H1 (cell line): ENCODE results near the gene HIPK2.

Experiments used
- CREB1 ChIP-seq: IDR thresholded peaks from 2 replicates; pipeline ENCODE4 v1.6.1; 2012; ENCODE audit warnings: inconsistent platforms
- EZH2 ChIP-seq: fragments of 200-600 bp; sonication (generic); IDR thresholded peaks from 2 replicates; pipeline ENCODE4 v1.7.1; 2012; ENCODE audit warnings: low read depth, mild to moderate bottlenecking, moderate library complexity, low read length, inconsistent platforms; ENCODE audit not compliant: severe bottlenecking
- POLR2AphosphoS5 ChIP-seq: IDR thresholded peaks from 2 replicates; pipeline ENCODE4 v1.6.1; 2011; ENCODE audit warnings: low read depth, low read length
- RAD21 ChIP-seq, 2 experiments: IDR thresholded peaks in 1 of 2; conservative IDR thresholded peaks in 1 of 2; 2 replicates each; pipeline ENCODE4 v1.6.1; 2011; ENCODE audit warnings: low read depth in 2 of 2, low read length in 2 of 2, improper control_type of control experiment in 1 of 2, inconsistent platforms in 1 of 2, mild to moderate bottlenecking in 1 of 2, moderate library complexity in 1 of 2
- TAF1 ChIP-seq: IDR thresholded peaks from 2 replicates; pipeline ENCODE4 v1.6.1; 2011; ENCODE audit warnings: mild to moderate bottlenecking, low read depth, low read length
- YY1 ChIP-seq: IDR thresholded peaks from 2 replicates; pipeline ENCODE4 v1.6.1; 2011; ENCODE audit warnings: low read depth, mild to moderate bottlenecking, low read length
- TF ChIP-seq, protein P1 (sequence below): IDR thresholded peaks from 2 replicates; pipeline ENCODE4 v1.6.1; 2012; ENCODE audit warnings: inconsistent platforms
- TF ChIP-seq, protein P2 (sequence below), 3 experiments: IDR thresholded peaks; 1 replicate in 2 of 3; 2 replicates in 1 of 3; pipeline versions ENCODE4 v1.5.1 to v1.6.1; 2011; ENCODE audit warnings: low read length in 3 of 3, mild to moderate bottlenecking in 3 of 3, inconsistent platforms in 2 of 3, low read depth in 1 of 3, moderate library complexity in 1 of 3; ENCODE audit not compliant: insufficient read depth in 1 of 3; ENCODE audit errors: control extremely low read depth in 1 of 3
- TF ChIP-seq, protein P3 (sequence below): IDR thresholded peaks from 2 replicates; pipeline ENCODE4 v1.6.1; 2012; ENCODE audit warnings: inconsistent platforms
- TF ChIP-seq, protein P4 (sequence below): fragments of 300-600 bp; sonication (generic); IDR thresholded peaks from 2 replicates; pipeline ENCODE4 v1.7.1; 2012; ENCODE audit warnings: low read length, moderate library complexity, mild to moderate bottlenecking, inconsistent platforms; ENCODE audit not compliant: insufficient replicate concordance

DNA sequence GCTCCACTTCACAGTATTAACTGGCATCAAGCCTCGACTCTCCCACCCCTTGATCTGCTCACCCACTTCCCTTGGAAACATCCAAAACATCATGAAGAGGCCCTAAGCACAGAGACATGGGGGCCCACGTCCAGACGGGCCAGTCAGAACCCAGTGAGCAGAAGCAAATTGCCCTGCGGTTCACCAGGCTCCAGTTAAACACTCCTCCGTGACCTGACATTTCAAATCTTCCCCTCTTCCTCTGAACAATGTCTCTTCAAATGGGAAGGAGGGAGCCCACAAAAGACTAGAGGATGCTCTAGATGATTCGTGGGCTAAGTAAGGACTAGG is 209.5 kb downstream of the HIPK2 start:
- no peak for TF ChIP-seq YY1
- no peak for TF ChIP-seq CREB1
- TF ChIP-seq TAF1 = no peak
- TF ChIP-seq, protein P1, sequence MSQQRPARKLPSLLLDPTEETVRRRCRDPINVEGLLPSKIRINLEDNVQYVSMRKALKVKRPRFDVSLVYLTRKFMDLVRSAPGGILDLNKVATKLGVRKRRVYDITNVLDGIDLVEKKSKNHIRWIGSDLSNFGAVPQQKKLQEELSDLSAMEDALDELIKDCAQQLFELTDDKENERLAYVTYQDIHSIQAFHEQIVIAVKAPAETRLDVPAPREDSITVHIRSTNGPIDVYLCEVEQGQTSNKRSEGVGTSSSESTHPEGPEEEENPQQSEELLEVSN = no peak
- TF ChIP-seq POLR2AphosphoS5 = no peak
- TF ChIP-seq, protein P2, sequence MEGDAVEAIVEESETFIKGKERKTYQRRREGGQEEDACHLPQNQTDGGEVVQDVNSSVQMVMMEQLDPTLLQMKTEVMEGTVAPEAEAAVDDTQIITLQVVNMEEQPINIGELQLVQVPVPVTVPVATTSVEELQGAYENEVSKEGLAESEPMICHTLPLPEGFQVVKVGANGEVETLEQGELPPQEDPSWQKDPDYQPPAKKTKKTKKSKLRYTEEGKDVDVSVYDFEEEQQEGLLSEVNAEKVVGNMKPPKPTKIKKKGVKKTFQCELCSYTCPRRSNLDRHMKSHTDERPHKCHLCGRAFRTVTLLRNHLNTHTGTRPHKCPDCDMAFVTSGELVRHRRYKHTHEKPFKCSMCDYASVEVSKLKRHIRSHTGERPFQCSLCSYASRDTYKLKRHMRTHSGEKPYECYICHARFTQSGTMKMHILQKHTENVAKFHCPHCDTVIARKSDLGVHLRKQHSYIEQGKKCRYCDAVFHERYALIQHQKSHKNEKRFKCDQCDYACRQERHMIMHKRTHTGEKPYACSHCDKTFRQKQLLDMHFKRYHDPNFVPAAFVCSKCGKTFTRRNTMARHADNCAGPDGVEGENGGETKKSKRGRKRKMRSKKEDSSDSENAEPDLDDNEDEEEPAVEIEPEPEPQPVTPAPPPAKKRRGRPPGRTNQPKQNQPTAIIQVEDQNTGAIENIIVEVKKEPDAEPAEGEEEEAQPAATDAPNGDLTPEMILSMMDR (IDR thresholded peaks at IDR 0.05; ENCODE audit: control extremely low read depth in 1 of 3, insufficient read depth in 1 of 3, low read depth in 1 of 3, low read length in 3 of 3) = no peak
- TF ChIP-seq RAD21 (IDR thresholded peaks at IDR 0.05 in 1 of 2, conservative IDR thresholded peaks at IDR 0.05 in 1 of 2; ENCODE audit: low read depth in 2 of 2, low read length in 2 of 2) = no peak
- TF ChIP-seq, protein P3, sequence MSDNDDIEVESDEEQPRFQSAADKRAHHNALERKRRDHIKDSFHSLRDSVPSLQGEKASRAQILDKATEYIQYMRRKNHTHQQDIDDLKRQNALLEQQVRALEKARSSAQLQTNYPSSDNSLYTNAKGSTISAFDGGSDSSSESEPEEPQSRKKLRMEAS = no peak
- TF ChIP-seq, protein P4, sequence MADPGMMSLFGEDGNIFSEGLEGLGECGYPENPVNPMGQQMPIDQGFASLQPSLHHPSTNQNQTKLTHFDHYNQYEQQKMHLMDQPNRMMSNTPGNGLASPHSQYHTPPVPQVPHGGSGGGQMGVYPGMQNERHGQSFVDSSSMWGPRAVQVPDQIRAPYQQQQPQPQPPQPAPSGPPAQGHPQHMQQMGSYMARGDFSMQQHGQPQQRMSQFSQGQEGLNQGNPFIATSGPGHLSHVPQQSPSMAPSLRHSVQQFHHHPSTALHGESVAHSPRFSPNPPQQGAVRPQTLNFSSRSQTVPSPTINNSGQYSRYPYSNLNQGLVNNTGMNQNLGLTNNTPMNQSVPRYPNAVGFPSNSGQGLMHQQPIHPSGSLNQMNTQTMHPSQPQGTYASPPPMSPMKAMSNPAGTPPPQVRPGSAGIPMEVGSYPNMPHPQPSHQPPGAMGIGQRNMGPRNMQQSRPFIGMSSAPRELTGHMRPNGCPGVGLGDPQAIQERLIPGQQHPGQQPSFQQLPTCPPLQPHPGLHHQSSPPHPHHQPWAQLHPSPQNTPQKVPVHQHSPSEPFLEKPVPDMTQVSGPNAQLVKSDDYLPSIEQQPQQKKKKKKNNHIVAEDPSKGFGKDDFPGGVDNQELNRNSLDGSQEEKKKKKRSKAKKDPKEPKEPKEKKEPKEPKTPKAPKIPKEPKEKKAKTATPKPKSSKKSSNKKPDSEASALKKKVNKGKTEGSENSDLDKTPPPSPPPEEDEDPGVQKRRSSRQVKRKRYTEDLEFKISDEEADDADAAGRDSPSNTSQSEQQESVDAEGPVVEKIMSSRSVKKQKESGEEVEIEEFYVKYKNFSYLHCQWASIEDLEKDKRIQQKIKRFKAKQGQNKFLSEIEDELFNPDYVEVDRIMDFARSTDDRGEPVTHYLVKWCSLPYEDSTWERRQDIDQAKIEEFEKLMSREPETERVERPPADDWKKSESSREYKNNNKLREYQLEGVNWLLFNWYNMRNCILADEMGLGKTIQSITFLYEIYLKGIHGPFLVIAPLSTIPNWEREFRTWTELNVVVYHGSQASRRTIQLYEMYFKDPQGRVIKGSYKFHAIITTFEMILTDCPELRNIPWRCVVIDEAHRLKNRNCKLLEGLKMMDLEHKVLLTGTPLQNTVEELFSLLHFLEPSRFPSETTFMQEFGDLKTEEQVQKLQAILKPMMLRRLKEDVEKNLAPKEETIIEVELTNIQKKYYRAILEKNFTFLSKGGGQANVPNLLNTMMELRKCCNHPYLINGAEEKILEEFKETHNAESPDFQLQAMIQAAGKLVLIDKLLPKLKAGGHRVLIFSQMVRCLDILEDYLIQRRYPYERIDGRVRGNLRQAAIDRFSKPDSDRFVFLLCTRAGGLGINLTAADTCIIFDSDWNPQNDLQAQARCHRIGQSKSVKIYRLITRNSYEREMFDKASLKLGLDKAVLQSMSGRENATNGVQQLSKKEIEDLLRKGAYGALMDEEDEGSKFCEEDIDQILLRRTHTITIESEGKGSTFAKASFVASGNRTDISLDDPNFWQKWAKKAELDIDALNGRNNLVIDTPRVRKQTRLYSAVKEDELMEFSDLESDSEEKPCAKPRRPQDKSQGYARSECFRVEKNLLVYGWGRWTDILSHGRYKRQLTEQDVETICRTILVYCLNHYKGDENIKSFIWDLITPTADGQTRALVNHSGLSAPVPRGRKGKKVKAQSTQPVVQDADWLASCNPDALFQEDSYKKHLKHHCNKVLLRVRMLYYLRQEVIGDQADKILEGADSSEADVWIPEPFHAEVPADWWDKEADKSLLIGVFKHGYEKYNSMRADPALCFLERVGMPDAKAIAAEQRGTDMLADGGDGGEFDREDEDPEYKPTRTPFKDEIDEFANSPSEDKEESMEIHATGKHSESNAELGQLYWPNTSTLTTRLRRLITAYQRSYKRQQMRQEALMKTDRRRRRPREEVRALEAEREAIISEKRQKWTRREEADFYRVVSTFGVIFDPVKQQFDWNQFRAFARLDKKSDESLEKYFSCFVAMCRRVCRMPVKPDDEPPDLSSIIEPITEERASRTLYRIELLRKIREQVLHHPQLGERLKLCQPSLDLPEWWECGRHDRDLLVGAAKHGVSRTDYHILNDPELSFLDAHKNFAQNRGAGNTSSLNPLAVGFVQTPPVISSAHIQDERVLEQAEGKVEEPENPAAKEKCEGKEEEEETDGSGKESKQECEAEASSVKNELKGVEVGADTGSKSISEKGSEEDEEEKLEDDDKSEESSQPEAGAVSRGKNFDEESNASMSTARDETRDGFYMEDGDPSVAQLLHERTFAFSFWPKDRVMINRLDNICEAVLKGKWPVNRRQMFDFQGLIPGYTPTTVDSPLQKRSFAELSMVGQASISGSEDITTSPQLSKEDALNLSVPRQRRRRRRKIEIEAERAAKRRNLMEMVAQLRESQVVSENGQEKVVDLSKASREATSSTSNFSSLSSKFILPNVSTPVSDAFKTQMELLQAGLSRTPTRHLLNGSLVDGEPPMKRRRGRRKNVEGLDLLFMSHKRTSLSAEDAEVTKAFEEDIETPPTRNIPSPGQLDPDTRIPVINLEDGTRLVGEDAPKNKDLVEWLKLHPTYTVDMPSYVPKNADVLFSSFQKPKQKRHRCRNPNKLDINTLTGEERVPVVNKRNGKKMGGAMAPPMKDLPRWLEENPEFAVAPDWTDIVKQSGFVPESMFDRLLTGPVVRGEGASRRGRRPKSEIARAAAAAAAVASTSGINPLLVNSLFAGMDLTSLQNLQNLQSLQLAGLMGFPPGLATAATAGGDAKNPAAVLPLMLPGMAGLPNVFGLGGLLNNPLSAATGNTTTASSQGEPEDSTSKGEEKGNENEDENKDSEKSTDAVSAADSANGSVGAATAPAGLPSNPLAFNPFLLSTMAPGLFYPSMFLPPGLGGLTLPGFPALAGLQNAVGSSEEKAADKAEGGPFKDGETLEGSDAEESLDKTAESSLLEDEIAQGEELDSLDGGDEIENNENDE = no peak
- TF ChIP-seq EZH2 = no peak
